Loucy (cell line): ENCODE results near the gene PFN1.

Source experiments
- H2AFZ ChIP-seq: fragments of 200-600 bp; sonication (generic); 2 replicates; pipeline ENCODE4 v1.6.0; 2016; ENCODE audit warnings: antibody characterized with exemption, mild to moderate bottlenecking, low read length, moderate library complexity
- H3F3A ChIP-seq: fragments of 200-600 bp; 2 replicates; pipeline ENCODE4 v1.6.0; 2016; ENCODE audit warnings: antibody characterized with exemption, low read depth, mild to moderate bottlenecking
- H3K27me3 ChIP-seq: fragments of 200-600 bp; sonication (generic); 2 replicates; pipeline ENCODE4 v1.6.1; 2014; ENCODE audit warnings: low read length, mild to moderate bottlenecking; ENCODE audit not compliant: insufficient read depth, poor library complexity, severe bottlenecking
- H3K36me3 ChIP-seq: fragments of 200-600 bp; sonication (generic); 2 replicates; pipeline ENCODE4 v1.6.1; 2016; ENCODE audit warnings: low read length; ENCODE audit not compliant: insufficient read depth
- H3K4me1 ChIP-seq: fragments of 200-600 bp; sonication (generic); 2 replicates; pipeline ENCODE4 v1.5.1; 2014; ENCODE audit warnings: low read length, mild to moderate bottlenecking; ENCODE audit not compliant: insufficient read depth, poor library complexity, severe bottlenecking
- H3K4me2 ChIP-seq: fragments of 200-600 bp; sonication (generic); 2 replicates; pipeline ENCODE4 v1.6.0; 2014; ENCODE audit warnings: antibody characterized with exemption, low read length, low read depth, mild to moderate bottlenecking; ENCODE audit not compliant: poor library complexity, severe bottlenecking
- H3K4me3 ChIP-seq: fragments of 200-600 bp; sonication (generic); 2 replicates; pipeline ENCODE4 v1.5.1; 2014; ENCODE audit warnings: low read length, mild to moderate bottlenecking, mixed read lengths; ENCODE audit not compliant: poor library complexity, severe bottlenecking
- H3K79me2 ChIP-seq: fragments of 200-600 bp; sonication (generic); 2 replicates; pipeline ENCODE4 v1.6.1; 2014; ENCODE audit warnings: low read length; ENCODE audit not compliant: insufficient read depth
- H3K9ac ChIP-seq: fragments of 200-600 bp; sonication (generic); 2 replicates; pipeline ENCODE4 v1.6.0; 2014; ENCODE audit warnings: mild to moderate bottlenecking, low read depth, low read length, moderate library complexity; ENCODE audit not compliant: poor library complexity, severe bottlenecking
- H3K9me2 ChIP-seq: fragments of 200-600 bp; sonication (generic); replicated peaks from 2 replicates; pipeline ENCODE4 v1.6.1; 2016; ENCODE audit warnings: low read depth, low read length, mixed read lengths
- H3K9me3 ChIP-seq: fragments of 200-600 bp; sonication (generic); 2 replicates; pipeline ENCODE4 v1.6.1; 2014; ENCODE audit warnings: mild to moderate bottlenecking, antibody characterized with exemption, low read length, low read depth; ENCODE audit not compliant: insufficient read depth
- H4K20me1 ChIP-seq: fragments of 200-600 bp; sonication (generic); 2 replicates; pipeline ENCODE4 v1.6.0; 2014; ENCODE audit warnings: antibody characterized with exemption, low read length, mild to moderate bottlenecking; ENCODE audit not compliant: insufficient read depth, poor library complexity, severe bottlenecking
- EZH2phosphoT487 ChIP-seq: fragments of 200-600 bp; IDR thresholded peaks from 2 replicates; pipeline ENCODE4 v1.6.1; 2018; ENCODE audit warnings: antibody characterized with exemption, mild to moderate bottlenecking, moderate library complexity, borderline replicate concordance
- TF ChIP-seq, protein P1 (sequence below): fragments of 200-600 bp; sonication (generic); conservative IDR thresholded peaks from 2 replicates; pipeline ENCODE4 v1.5.1; 2014; ENCODE audit warnings: mild to moderate bottlenecking, antibody characterized with exemption, low read length

Gene PFN1

DNA sequence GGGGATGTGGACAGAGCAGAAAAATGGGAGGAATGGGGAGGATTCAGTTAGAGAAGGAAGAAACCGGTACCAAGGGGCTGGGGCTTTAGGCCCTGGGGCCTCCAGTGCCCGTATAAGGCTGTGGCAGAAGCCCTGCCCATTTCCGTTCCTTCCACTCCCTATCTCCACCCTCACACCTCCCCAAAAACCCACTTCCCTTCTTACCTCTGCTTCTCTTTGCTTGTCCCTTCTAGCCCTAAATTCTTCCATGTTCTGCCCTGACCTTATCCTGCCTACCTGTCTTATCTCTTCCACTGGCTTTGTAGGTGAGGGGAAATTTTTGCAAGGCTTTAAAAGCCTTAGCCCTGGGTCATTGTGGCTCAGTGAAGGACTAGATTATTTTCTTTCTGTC lies 4.2 kb downstream of the PFN1 start:
- peaks cover 84% of the 10 kb centered on the region for H3K79me2 ChIP-seq
- peaks cover 47% of the 10 kb centered on the region for H3K36me3 ChIP-seq
- peaks cover 45% of the 10 kb centered on the region for H3F3A ChIP-seq

DNA sequence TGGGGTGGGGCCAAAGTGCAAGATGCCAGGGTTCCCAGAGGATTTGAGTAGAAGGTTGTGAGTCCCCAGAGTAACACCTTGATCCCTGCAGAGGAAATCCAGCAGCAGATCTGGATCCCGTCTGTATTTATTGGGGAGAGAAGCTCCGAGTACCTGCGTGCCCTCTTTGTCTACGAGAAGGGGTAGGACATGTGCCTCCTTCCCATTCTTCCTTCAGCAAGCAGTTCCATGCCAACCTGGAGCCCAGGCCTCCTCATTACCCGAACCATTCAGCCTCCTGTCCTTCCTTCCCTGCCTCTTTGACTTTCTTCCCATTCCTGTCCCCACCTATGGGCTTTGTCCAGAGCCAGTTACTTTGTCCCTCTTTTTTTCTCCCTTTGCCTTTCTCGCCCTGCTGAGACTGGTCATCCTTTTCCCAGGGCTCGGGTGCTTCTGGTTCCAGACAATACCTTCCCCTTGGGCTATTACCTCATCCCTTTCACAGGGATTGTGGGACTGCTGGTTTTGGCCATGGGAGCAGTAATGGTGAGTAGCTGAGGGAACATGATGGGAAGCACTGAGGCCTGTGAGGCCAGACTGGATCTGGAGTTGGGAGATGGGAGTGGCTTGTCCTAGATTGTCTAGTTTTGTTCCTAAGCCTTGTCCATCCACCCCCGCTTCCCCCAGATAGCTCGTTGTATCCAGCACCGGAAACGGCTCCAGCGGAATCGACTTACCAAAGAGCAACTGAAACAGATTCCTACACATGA lies 5.4 kb downstream of the PFN1 start:
- H3F3A ChIP-seq = peaks cover 38% of the 10 kb centered on the region
- peaks cover 58% of the 10 kb centered on the region for H3K4me1 ChIP-seq
- H2AFZ ChIP-seq = no peak overlapping the region
- peaks cover 75% of the 10 kb centered on the region for H4K20me1 ChIP-seq
- no peak for TF ChIP-seq EZH2phosphoT487
- TF ChIP-seq, protein P1, sequence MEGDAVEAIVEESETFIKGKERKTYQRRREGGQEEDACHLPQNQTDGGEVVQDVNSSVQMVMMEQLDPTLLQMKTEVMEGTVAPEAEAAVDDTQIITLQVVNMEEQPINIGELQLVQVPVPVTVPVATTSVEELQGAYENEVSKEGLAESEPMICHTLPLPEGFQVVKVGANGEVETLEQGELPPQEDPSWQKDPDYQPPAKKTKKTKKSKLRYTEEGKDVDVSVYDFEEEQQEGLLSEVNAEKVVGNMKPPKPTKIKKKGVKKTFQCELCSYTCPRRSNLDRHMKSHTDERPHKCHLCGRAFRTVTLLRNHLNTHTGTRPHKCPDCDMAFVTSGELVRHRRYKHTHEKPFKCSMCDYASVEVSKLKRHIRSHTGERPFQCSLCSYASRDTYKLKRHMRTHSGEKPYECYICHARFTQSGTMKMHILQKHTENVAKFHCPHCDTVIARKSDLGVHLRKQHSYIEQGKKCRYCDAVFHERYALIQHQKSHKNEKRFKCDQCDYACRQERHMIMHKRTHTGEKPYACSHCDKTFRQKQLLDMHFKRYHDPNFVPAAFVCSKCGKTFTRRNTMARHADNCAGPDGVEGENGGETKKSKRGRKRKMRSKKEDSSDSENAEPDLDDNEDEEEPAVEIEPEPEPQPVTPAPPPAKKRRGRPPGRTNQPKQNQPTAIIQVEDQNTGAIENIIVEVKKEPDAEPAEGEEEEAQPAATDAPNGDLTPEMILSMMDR = no peak
- H3K9me2 ChIP-seq = no peaks in the 10 kb centered on the region
- peak overlapping the region; percentile 99 for H3K9ac ChIP-seq
- peaks cover 91% of the 10 kb centered on the region for H3K79me2 ChIP-seq
- peak overlapping the region; percentile 90 for H3K4me3 ChIP-seq
- peaks cover 11% of the 10 kb centered on the region for H3K27me3 ChIP-seq
- H3K36me3 ChIP-seq = peaks cover 47% of the 10 kb centered on the region
- peak overlapping the region; percentile 96 for H3K4me2 ChIP-seq
- no peaks in the 10 kb centered on the region for H3K9me3 ChIP-seq

More for the DNA sequence above, 4.2 kb downstream of the PFN1 start:
- Histone ChIP-seq H3K9me3 (no peaks in the 10 kb centered on the region), H4K20me1 (peaks cover 76% of the 10 kb centered on the region), H3K9ac (peak overlapping the region; percentile 99), H3K4me1 (peaks cover 52% of the 10 kb centered on the region), H3K9me2 (no peaks in the 10 kb centered on the region), H3K4me2 (peak overlapping the region; percentile 96), H2AFZ (no peak overlapping the region), H3K27me3 (peaks cover 14% of the 10 kb centered on the region), H3K4me3 (peak overlapping the region; percentile 90)
- TF ChIP-seq, protein P1 = no peak
- TF ChIP-seq EZH2phosphoT487 = no peak

DNA sequence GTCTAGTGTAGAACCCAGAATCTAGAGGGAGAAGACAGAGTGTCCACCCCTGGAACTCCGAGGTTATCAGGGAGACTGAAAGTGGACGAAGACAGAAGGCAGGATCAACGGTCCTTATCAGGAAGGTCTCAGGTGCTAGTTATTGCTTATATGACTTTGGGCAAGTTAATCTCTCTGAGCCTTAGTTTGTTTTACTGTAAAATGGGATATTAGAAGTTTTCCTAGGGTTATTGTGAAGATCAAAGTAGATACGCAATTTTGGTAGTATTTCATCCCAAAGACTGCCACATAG lies 7.1 kb downstream of the PFN1 start:
- Histone ChIP-seq H3F3A (peaks cover 31% of the 10 kb centered on the region), H3K79me2 (peaks cover 87% of the 10 kb centered on the region)

More for the DNA sequence above, 7.1 kb downstream of the PFN1 start:
- H3K4me1 ChIP-seq = peaks cover 72% of the 10 kb centered on the region
- H3K4me3 ChIP-seq = peak overlapping the region; percentile 90
- TF ChIP-seq, protein P1 = no peak
- no peak for TF ChIP-seq EZH2phosphoT487
- no peaks in the 10 kb centered on the region for H3K9me3 ChIP-seq
- no peaks in the 10 kb centered on the region for H3K27me3 ChIP-seq
- peak overlapping the region; percentile 96 for H3K4me2 ChIP-seq
- peak overlapping the region; percentile 99 for H3K9ac ChIP-seq
- H4K20me1 ChIP-seq = peaks cover 59% of the 10 kb centered on the region
- no peaks in the 10 kb centered on the region for H3K9me2 ChIP-seq
- peaks cover 34% of the 10 kb centered on the region for H3K36me3 ChIP-seq
- no peak overlapping the region for H2AFZ ChIP-seq
